ENCODE results near the gene FRAS1.

DNA sequence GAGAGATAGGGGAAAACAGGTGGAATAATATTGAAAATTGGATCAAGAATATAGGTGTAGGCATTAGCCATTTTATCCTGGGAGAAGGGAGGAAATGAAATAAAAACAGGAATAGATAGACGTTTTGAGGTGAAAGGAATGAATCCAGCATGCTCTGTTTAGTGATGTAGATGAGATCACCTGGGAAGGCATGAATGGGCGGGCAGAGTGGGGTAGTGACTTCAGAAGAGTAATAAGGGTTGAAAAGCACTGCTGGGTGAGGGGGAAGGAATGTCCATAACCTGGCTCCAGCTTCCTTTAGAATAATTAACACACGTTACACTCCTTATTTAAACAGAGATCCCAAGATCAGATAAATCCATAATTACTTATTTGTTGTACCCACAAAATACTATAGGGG, 303.3 kb downstream of the FRAS1 start:
- TF ChIP-seq, protein P1, sequence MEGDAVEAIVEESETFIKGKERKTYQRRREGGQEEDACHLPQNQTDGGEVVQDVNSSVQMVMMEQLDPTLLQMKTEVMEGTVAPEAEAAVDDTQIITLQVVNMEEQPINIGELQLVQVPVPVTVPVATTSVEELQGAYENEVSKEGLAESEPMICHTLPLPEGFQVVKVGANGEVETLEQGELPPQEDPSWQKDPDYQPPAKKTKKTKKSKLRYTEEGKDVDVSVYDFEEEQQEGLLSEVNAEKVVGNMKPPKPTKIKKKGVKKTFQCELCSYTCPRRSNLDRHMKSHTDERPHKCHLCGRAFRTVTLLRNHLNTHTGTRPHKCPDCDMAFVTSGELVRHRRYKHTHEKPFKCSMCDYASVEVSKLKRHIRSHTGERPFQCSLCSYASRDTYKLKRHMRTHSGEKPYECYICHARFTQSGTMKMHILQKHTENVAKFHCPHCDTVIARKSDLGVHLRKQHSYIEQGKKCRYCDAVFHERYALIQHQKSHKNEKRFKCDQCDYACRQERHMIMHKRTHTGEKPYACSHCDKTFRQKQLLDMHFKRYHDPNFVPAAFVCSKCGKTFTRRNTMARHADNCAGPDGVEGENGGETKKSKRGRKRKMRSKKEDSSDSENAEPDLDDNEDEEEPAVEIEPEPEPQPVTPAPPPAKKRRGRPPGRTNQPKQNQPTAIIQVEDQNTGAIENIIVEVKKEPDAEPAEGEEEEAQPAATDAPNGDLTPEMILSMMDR (IDR thresholded peaks at IDR 0.05) = no peak
- no peak for TF ChIP-seq POLR2AphosphoS5 (IDR thresholded peaks at IDR 0.05; ENCODE audit: insufficient read depth in 1 of 2, low read depth in 1 of 2)

All from vagina (tissue), 2 donors.